Activated CD8-positive, alpha-beta memory T cell treated with anti-CD3 and anti-CD28 coated beads, Interleukin-2, amount 50 U/mL, for 24 hours (primary cell): ENCODE results near the gene SP5.
"Not testable (repeated sequence)": the region's sequence is repeated elsewhere in the genome, so short reads cannot be mapped to it uniquely, and the experiment has no call there.

Source experiments
- DNase-seq: peaks from one replicate; pipeline ENCODE4 v3.0.0-alpha.2; 2020; ENCODE audit errors: extremely low read depth

Gene SP5

DNA sequence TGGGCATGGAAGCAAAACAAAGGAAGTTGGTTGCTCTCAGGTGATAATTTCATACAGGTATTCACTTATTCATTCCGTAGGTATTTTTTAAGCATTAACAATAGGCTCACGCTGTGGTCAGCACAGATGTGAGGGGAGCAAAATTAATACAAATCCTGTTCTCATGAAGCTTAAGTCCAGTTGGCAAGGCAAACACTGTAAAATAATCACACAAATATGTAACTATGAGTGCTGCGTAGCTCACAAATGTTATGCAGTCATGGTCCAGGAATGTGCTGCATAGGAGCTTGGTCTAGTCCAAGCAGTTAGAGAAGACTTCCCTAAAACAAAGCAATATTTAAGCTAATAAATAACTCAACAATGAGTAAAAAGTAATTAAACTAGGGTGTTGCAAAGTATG lies 23.9 kb downstream of the SP5 start:
- DNase-seq = no peak

DNA sequence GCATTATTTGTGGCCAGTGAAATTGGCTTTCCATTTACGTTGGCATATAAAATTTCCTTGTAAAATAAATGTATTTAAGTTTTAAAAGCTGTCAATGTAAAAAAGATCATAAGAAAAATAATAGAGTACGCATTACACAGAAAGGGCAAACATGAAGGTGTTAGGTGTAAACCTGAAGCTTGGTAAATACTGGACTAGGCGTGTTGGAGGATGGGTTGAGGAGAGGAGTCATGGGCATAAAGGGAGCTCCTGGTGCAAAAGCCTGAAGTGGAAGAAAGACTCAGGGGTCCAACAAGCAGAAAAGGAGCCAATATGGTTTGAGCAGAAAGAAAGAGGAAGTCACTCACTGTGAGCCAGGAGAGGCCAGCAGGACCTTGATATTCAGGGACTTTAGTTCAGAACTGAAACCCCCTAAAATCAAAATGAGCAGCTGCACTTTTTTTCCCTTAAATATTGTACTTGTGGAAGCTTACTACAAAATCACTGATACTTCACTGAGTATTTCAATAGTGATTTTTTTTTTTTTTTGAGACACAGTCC lies 24.4 kb downstream of the SP5 start:
- no peak for DNase-seq

- no peak for DNase-seq
These were observed 25.5 kb downstream of the SP5 start for GRCh38 chr2:170740660-170741059.

DNA sequence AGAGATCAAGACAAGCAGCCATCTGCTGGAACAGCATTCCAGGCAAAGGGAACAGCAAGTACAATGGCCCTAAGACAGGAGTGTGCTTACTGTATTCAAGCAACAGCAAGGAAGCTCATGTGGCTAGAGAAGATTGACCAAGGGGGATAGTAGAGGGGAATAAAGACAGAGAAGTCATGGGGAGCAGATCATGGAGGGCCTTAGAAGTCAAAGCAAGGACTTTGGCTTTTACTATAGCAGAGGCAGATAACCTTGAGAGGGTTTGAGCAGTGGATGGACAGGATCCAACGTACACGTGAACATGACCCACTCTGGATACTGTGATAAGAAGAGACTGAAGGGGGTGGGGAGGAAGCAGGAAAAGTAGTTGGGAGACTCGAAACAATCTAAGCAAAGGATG lies 26.9 kb downstream of the SP5 start:
- DNase-seq = no peak

DNA sequence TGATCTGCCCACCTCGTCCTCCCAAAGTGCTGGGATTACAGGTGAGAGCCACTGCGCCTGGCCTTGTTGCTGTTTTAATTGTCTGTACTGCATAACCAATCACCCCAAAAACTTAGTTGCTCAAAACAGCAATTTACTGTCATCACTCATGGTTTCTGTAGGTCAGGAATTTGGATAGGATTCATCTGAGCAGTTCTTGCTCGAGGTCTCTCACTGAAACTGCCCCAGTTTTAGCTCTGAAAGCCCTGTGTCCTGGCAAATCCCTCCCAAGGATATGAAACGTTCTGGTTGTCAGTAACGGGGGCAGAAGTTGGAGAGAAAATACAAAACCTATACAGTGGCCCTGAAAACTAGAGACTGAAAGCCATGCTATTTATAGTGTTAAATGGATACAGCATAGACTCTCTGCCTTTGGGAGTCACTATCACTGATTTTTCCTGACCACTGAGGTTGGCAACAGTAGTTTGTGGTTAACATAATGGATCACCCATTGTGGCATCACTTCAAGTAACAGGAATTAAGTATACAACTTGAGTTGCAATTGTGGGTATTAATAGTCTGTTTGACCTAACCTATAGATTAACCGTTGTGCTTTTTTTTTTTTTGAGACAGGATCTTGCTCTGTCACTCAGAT lies 27.9 kb downstream of the SP5 start:
- DNase-seq = no peak

GRCh38 chr2:170743530-170744239 lies 28.5 kb downstream of the SP5 start:
- no peak for DNase-seq

DNA sequence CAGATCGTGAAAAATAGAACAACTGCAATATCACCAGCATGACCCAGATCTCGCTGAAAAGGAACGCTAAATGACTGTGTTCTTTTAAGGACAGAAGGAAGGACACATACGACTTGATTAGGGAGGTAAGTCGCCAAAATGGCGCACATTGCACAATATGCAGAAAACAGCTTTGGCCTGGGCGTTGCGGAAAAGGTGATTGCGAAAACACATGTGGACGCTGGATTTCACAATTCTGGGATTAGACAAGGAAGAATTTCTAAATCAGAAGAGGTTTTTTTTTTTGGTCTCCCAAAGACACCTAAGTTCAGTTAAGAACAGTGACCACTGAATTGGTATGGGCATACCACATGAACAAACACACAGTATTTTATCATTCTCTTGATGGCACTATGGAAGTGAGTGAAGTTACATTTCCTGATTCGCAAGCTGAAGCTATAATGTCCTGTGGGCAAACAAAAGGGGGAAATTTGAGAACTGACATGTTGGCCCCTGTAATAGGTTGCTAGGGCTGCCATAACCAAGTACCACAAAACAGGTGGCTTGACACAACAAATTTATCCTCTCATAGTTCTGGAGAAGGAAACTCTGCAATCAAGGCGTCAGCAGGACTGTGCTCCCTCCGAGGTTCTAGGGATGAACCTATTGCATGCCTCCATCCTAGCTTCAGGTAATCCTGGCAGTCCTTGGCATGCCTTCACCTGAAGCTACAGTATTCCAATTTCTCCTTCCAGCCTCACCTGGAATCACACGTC lies 29.3 kb downstream of the SP5 start:
- no peak for DNase-seq

DNA sequence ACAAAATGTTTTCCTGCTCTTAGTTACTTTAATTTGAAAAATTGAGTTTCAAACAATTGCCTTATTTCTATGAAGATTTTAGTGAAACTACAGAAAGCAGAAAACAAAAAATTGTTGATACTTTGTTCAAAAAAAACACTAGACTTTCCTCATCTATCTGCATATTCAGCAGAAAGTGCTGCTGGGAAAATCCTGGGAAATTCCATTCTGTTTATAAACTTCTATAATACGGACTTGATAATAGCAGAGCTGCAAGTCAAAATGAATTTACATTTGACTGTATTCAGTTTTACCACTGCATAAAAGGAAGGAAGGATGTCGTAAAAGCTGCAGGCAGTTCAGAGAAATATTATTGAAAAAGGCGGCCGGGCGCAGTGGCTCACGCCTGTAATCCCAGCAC lies 30.2 kb downstream of the SP5 start:
- no peak for DNase-seq

GRCh38 chr2:170747921-170748320 lies 32.8 kb downstream of the SP5 start:
- DNase-seq = no peak

DNA sequence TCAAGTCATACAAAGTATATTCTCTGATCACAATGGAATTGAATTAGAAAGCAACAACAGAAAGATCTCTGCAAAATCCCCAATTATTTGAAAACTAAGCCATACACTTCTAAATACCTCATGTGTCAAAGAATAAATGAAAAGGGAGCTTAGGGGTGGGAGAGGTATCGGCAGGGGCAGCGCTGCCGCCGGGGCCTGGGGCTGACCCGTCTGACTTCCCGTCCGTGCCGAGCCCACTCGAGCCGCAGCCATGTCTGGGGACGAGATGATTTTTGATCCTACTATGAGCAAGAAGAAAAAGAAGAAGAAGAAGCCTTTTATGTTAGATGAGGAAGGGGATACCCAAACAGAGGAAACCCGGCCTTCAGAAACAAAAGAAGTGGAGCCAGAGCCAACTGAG lies 36.4 kb downstream of the SP5 start:
- DNase-seq = not testable (repeated sequence)

GRCh38 chr2:170761572-170761971 lies 46.4 kb downstream of the SP5 start:
- no peak for DNase-seq

DNA sequence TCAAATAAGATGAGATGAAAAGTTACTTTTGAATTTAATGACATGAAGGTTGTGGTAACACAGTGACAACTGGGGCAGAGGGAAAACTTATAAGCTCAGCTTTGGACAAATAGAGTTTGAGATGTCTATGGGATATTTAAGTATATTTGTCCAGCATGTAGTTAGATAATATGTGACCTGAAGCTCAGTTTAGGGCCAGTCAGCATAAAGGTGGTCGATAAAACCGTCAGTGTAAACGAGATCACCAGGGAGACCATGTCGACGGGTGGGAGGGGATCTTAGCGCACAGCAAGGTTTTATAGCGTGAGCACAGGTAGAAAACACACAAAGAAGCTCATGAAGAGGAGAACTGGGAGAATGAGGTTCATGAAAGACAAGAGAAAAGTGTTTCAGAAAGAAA lies 47.6 kb downstream of the SP5 start:
- no peak for DNase-seq

GRCh38 chr2:170763232-170763631 lies 48.1 kb downstream of the SP5 start:
- DNase-seq = no peak

GRCh38 chr2:170764880-170765261 lies 49.7 kb downstream of the SP5 start:
- no peak for DNase-seq

GRCh38 chr2:170766693-170767092 lies 51.6 kb downstream of the SP5 start:
- DNase-seq = no peak
